ENCODE data around the gene PRG3.

DNA sequence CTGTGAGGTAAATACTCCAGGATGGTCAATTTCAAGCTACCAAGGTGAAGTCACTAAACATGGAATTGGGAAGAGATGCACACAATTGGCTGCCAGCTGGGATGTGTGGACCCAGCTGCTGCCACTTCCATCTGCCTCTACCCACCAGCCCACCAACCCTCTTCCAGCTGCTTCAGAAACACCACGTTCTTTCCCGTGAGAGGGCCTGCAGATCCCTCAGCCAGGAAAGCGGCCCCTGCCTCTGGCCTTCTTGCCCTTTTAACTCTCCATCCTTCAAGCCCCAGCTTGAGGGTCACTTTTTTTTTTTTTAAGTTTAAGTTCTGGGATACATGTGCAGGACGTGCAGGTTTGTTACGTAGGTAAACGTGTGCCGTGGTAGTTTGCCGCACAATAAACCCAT, 20.0 kb downstream of the PRG3 start:
- TF ChIP-seq POLR2A (IDR thresholded peaks at IDR 0.05) (no peak), POLR2AphosphoS5 (IDR thresholded peaks at IDR 0.05) (no peak), CTCF (IDR thresholded peaks at IDR 0.05) (no peak), EP300 (IDR thresholded peaks at IDR 0.05) (no peak)

Data from stomach (tissue), 4 donors.